IPS-18a (cell line): ENCODE data around the gene NIPSNAP2.
"Not testable (repeated sequence)": the region's sequence is repeated elsewhere in the genome, so short reads cannot be mapped to it uniquely, and the experiment has no call there.

Experiments
- H3K27ac ChIP-seq: one replicate; pipeline ENCODE4 v1.5.1; 2013; ENCODE audit warnings: low read length
- H3K27me3 ChIP-seq: one replicate; pipeline ENCODE4 v1.6.1; 2013; ENCODE audit warnings: mild to moderate bottlenecking, low read length; ENCODE audit not compliant: control insufficient read depth, insufficient read depth
- H3K36me3 ChIP-seq: one replicate; pipeline ENCODE4 v1.6.1; 2013; ENCODE audit warnings: low read depth, low read length; ENCODE audit not compliant: control insufficient read depth
- H3K4me1 ChIP-seq: one replicate; pipeline ENCODE4 v1.6.1; 2013; ENCODE audit warnings: low read depth, low read length; ENCODE audit not compliant: control insufficient read depth
- H3K4me3 ChIP-seq: one replicate; pipeline ENCODE4 v1.5.1; 2013; ENCODE audit warnings: low read length
- H3K9ac ChIP-seq: one replicate; pipeline ENCODE4 v1.6.1; 2013; ENCODE audit warnings: mild to moderate bottlenecking, low read length, moderate library complexity
- H3K9me3 ChIP-seq: one replicate; pipeline ENCODE4 v1.6.1; 2013; ENCODE audit warnings: low read depth, low read length; ENCODE audit not compliant: control insufficient read depth

Gene NIPSNAP2

DNA sequence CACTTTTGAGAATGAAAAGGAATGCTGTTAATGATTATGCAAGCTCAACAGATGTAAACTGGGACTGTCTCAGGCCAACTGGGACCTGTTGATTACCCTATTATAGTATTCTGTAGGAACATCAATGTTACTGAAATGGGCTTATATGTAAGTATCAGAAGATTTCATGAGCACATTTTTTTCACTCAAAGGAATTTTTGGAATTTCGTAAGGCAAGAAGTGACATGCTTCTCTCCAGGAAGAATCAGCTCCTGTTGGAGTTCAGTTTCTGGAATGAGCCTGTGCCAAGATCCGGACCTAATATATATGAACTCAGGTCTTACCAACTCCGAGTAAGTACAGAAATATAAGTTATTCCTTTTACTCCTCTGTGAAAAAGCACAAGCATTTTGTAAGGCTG is 19.2 kb downstream of the NIPSNAP2 start:
- Histone ChIP-seq H3K27me3 (no peaks in the 10 kb centered on the region), H3K27ac (no peak overlapping the region), H3K36me3 (peaks cover 58% of the 10 kb centered on the region), H3K9me3 (no peaks in the 10 kb centered on the region), H3K4me1 (no peaks in the 10 kb centered on the region), H3K9ac (no peak overlapping the region), H3K4me3 (no peak overlapping the region)

DNA sequence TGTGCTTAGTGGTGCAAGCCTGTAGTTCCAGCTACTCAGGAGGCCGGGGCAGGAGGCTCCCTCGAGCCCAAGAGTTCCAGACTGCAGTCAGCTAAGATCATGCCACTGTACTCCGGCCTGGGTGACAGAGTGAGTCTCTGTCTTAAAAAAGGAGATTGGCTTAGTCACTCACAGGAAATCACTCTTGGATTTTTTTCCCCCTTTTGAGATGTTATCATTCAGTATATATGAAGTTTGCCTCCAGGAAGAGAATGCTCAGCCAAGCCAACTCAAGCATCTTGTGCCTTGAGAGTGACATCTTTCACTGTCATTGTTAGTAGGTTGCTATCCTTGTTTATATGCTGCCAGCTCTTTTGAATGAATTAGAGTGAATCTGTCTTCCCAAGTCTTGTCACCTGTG is 28.0 kb downstream of the NIPSNAP2 start:
- Histone ChIP-seq H3K9me3 (no peaks in the 10 kb centered on the region), H3K4me1 (no peaks in the 10 kb centered on the region), H3K4me3 (no peak overlapping the region), H3K27ac (no peak overlapping the region), H3K36me3 (peaks cover 11% of the 10 kb centered on the region), H3K9ac (no peak overlapping the region), H3K27me3 (no peaks in the 10 kb centered on the region)

DNA sequence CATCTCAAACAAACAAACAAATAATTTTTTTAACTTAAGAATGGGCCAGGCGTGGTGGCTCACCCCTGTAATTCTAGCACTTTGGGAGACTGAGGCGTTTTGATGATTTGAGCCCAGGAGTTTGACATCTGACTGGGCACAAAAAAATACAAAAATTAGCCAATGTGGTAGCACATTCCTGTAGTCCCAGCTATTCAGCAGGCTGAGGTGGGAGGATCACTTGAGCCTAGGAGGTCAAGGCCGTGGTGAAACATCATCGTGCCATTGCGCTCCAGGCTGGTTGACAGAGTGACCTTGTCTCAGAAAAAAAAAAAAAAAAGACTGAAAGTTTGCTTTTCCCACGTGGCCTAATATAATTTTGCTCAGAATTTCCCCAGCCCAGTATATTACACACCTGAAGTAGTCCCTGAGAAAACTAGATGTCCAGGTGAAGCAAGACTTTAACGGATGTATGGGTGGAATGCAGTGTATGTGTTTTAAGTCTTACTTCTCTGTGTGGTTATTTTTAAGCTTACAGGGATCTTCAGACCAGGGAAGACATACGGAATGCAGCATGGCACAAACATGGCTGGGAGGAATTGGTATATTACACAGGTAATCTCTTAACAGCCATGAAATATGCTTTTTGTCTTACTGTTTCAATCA is 32.6 kb downstream of the NIPSNAP2 start:
- no peak overlapping the region for H3K4me3 ChIP-seq
- no peaks in the 10 kb centered on the region for H3K9me3 ChIP-seq
- no peak overlapping the region for H3K9ac ChIP-seq
- no peaks in the 10 kb centered on the region for H3K4me1 ChIP-seq
- no peak overlapping the region for H3K27ac ChIP-seq
- no peaks in the 10 kb centered on the region for H3K27me3 ChIP-seq
- peaks cover 22% of the 10 kb centered on the region for H3K36me3 ChIP-seq

DNA sequence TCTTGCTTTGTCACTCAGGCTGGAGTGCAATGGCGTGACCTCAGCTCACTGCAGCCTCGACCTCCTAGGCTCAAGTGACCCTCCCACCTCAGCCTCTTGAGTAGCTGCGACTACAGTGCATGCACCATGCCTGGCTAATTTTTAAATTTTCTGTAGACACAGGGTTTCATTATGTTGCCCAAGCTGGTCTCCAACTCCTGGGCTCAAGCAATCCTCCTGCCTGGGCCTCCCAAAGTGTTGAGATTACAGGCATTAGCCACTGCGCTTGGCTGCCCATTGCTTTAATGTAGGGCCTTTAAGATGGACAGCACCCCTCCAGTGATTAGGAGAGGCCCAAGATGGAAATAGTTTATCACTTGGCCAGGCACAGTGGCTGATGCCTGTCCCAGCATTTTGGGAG is 39.4 kb downstream of the NIPSNAP2 start:
- no peak overlapping the region for H3K9ac ChIP-seq
- H3K9me3 ChIP-seq, result no peaks in the 10 kb centered on the region

DNA sequence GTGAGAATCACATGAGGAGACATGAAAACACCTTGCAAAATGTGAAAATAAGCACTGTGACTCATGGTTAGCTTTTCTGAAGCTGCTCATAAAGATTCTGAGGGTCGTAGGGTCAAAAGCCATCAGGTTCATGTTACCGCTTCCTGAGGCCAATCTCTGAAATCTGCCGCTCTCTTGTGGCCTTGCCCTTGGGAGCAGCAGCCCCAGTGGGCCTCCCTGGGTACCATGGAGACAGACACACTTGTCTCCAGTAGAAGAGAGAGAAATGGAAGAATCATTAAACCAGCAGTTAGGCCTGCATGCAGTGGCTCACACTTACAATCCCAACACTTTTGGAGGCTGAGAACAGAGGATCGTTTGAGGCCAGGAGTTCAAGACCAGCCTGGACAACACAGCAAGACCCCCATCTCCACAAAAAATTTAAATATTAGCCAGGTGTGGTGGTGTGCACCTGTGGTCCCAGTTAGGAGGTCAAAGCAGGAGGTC is 42.8 kb downstream of the NIPSNAP2 start:
- H3K27ac ChIP-seq, result no peak overlapping the region
- no peak overlapping the region for H3K4me3 ChIP-seq
- no peaks in the 10 kb centered on the region for H3K9me3 ChIP-seq
- no peaks in the 10 kb centered on the region for H3K27me3 ChIP-seq
- H3K9ac ChIP-seq, result no peak overlapping the region
- H3K36me3 ChIP-seq, result peaks cover 6% of the 10 kb centered on the region
- no peaks in the 10 kb centered on the region for H3K4me1 ChIP-seq

More for the DNA sequence above, 39.4 kb downstream of the NIPSNAP2 start:
- Histone ChIP-seq H3K4me1 (no peaks in the 10 kb centered on the region), H3K27me3 (no peaks in the 10 kb centered on the region), H3K36me3 (peaks cover 3% of the 10 kb centered on the region), H3K27ac (no peak overlapping the region), H3K4me3 (no peak overlapping the region)

DNA sequence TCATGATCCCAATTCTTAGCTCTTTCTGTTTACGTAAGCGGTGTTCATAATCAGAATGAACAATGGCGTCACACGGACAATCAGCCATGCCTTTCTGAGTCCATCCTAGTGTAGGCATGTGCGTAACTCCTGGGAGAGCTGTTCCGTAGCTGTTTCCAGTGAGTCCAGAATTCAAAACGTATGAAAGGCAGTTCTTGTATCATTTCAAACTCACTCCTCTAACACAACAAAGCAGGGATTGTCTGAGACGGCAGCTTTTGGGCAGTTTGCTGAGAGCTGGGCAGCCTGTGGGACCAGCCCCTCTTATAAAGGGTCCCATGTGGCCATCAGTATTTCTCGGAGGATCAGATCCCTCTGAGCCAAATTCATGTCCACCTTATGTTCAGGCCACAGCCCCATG is 43.5 kb downstream of the NIPSNAP2 start:
- H3K36me3 ChIP-seq, result peaks cover 6% of the 10 kb centered on the region
- no peak overlapping the region for H3K9ac ChIP-seq
- no peak overlapping the region for H3K27ac ChIP-seq
- no peaks in the 10 kb centered on the region for H3K9me3 ChIP-seq
- H3K4me3 ChIP-seq, result no peak overlapping the region
- no peaks in the 10 kb centered on the region for H3K4me1 ChIP-seq
- H3K27me3 ChIP-seq, result no peaks in the 10 kb centered on the region

DNA sequence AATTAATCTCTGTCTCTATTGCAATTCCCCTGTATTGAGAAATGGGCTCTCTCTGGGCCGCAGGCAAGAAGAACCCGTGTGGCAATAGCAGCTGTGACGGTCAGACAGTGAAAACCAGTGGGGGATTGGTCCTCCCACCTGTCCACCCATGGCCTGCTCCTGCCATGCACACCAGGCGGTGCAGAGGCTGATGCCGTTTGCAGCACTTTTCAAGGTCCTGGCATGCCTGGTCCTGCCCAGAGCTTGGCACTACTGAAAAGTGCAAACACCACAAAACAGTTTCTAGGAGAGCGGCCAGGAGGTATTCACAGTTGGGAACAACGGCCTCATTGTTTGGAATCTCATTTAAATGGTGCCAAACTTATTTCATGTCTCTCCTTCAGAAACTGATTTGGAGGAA is 45.3 kb downstream of the NIPSNAP2 start:
- Histone ChIP-seq H3K4me3 (no peak overlapping the region), H3K4me1 (no peaks in the 10 kb centered on the region), H3K36me3 (peaks cover 19% of the 10 kb centered on the region), H3K27me3 (no peaks in the 10 kb centered on the region), H3K9me3 (no peaks in the 10 kb centered on the region), H3K9ac (no peak overlapping the region), H3K27ac (no peak overlapping the region)

DNA sequence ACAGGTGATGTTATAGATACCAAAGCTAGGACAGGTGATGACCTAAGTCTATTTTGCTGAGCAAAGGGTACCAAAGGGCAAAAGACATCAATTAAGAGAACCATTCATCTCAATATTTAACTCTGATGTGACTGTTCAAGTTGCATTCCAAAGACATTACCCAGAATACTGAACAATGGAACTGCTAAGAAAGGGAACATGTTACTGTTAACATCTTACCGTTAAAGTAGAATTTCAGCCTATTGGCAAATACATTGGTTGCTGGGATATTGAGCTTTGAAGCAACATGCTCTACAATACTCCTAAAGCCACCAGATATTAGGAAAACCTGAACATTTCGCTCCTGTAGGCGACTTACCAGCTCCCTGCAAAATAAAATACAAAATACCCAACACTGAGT is 52.6 kb downstream of the NIPSNAP2 start:
- not testable (repeated sequence) for H3K27me3 ChIP-seq, H3K4me1 ChIP-seq
- H3K36me3 ChIP-seq, result peaks cover 51% of the 10 kb centered on the region

DNA sequence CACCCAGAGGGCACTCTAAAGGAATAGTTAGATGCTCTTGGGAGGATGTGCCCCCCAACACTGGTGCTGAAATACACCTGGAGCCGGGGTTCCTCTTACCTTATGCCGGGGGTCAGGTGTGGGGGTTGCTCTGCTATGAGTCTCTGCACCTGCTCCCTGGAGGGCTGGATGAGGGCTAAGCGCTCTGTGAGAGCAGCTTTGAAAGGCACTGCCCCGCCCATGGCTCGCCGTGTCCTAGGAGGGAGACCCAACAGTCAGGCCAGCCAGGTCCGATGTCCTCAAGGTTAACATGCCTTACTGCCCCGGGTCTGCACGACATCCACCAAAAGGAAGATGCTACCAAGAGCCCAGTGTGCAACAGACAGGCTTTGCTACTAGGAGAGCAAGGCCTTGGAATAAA is 55.1 kb downstream of the NIPSNAP2 start:
- no peaks in the 10 kb centered on the region for H3K9me3 ChIP-seq
- peaks cover 38% of the 10 kb centered on the region for H3K36me3 ChIP-seq
- no peak overlapping the region for H3K9ac ChIP-seq
- H3K27ac ChIP-seq, result no peak overlapping the region
- no peak overlapping the region for H3K4me3 ChIP-seq
- H3K4me1 ChIP-seq, result no peaks in the 10 kb centered on the region
- no peaks in the 10 kb centered on the region for H3K27me3 ChIP-seq

More for the DNA sequence above, 52.6 kb downstream of the NIPSNAP2 start:
- not testable (repeated sequence) for H3K9me3 ChIP-seq, H3K9ac ChIP-seq, H3K4me3 ChIP-seq, H3K27ac ChIP-seq

DNA sequence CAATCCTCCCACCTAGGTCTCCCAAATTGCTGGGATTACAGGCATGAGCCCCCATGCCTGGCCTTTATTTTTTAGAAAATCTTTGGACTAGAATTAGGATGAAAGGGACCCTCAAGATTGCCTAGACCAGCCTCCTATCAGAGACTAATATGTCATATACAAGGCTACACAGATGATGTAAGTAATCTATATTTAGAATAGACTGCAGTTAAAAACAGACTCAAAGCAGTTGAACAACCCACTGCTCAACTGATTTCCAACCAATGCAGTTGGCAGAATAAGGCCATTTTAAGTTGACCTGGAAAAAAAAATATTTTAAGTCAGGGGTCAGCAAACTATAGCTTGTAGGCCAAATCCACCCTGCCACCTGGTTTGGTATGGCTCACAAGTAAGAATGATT is 59.1 kb downstream of the NIPSNAP2 start:
- no peaks in the 10 kb centered on the region for H3K4me1 ChIP-seq
- H3K9me3 ChIP-seq, result no peaks in the 10 kb centered on the region
- no peak overlapping the region for H3K9ac ChIP-seq
- no peaks in the 10 kb centered on the region for H3K27me3 ChIP-seq
- H3K4me3 ChIP-seq, result no peak overlapping the region
- peaks cover 35% of the 10 kb centered on the region for H3K36me3 ChIP-seq
- no peak overlapping the region for H3K27ac ChIP-seq

DNA sequence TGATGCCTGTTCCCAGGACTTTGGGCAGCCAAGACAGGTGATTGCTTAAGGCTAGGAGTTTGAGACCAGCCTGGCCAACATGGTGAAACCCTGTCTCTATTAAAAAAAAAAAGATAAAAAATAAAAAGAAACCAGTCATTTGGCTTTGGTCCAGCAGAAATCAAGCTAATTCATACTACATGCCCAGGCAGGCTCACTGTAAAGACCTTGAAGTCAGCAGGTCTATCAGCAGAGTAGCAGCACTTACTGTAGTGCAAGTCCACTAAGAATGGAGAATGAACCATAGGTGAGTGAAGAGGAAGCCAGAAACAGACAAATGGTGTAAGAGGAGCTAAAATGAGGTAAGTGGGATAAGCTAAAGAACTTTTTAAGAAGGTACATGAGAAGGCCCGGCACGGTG is 62.2 kb downstream of the NIPSNAP2 start:
- Histone ChIP-seq H3K9ac (no peak overlapping the region), H3K27ac (no peak overlapping the region), H3K4me1 (no peaks in the 10 kb centered on the region), H3K4me3 (no peak overlapping the region), H3K36me3 (peaks cover 37% of the 10 kb centered on the region), H3K27me3 (no peaks in the 10 kb centered on the region), H3K9me3 (no peaks in the 10 kb centered on the region)

DNA sequence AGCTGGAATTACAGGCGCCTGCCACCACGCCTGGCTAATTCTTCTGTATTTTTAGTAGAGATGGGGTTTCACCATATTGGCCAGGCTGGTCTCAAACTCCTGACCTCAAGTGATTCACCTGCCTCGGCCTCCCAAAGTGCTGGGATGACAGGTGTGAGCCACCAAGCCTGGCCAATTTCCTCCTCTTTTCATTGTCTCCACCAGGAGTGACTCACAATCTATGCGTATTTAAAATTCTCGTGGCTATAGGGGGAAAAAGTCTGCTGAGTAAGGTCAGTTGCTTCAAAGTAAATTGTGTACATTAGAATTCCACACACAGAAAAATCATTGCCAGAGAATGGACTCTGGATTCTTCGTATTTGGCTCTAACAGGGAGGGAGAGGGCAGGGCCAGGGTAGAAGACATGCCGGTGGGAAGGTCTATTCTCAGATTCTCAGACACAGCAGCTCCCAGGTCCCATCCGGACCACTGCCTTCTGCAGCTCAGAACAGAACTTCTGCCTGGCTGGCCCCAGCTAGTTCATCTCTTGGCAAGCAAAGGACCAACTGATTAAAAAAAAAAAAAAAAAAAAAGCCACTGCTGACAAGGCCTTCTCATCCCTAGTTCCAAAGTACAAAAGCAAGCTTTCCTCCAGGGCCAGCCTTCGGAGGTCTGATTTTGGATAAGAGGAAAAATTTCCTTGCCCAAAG is 64.7 kb downstream of the NIPSNAP2 start:
- Histone ChIP-seq H3K36me3 (peaks cover 40% of the 10 kb centered on the region), H3K27ac (no peak overlapping the region), H3K4me3 (no peak overlapping the region), H3K9me3 (no peaks in the 10 kb centered on the region), H3K9ac (no peak overlapping the region), H3K4me1 (no peaks in the 10 kb centered on the region), H3K27me3 (no peaks in the 10 kb centered on the region)
